Astrocyte (in vitro differentiated cells and primary cell): Measurements from ENCODE around the gene NRAP. TPM values are rescaled to one million over a fixed set of nuclear protein-coding genes. Genes with fewer than 3 reads are reported as not detected.

ENCODE experiments used
- DNase-seq: peaks from one replicate; pipeline ENCODE4 v3.0.0-alpha.2; 2010; ENCODE audit warnings: low read depth
- FAIRE-seq: peaks from 2 replicates; lab custom pipeline; 2011; peaks lifted over from hg19 to GRCh38; lab: Jason Lieb, UNC
- H2AFZ ChIP-seq: 2 replicates; pipeline ENCODE4 v1.6.0; 2012; ENCODE audit warnings: low read depth, low read length, inconsistent platforms
- H3K27ac ChIP-seq: 2 replicates; pipeline ENCODE4 v1.5.1; 2011; ENCODE audit warnings: low read depth, low read length, inconsistent platforms
- H3K27me3 ChIP-seq: 2 replicates; pipeline ENCODE4 v1.6.0; 2011; ENCODE audit warnings: low read length, inconsistent platforms; ENCODE audit not compliant: insufficient read depth
- H3K36me3 ChIP-seq: 2 replicates; pipeline ENCODE4 v1.5.1; 2011; ENCODE audit warnings: low read length, inconsistent platforms; ENCODE audit not compliant: insufficient read depth
- H3K4me1 ChIP-seq: 2 replicates; pipeline ENCODE4 v1.5.1; 2011; ENCODE audit warnings: low read length, inconsistent platforms; ENCODE audit not compliant: insufficient read depth
- H3K4me2 ChIP-seq: 2 replicates; pipeline ENCODE4 v1.6.0; 2012; ENCODE audit warnings: low read length, inconsistent platforms
- H3K4me3 ChIP-seq: 2 replicates; pipeline ENCODE4 v1.5.1; 2011; ENCODE audit warnings: low read depth, mild to moderate bottlenecking, low read length, inconsistent platforms; ENCODE audit not compliant: insufficient read depth
- H3K79me2 ChIP-seq: 2 replicates; pipeline ENCODE4 v1.6.0; 2012; ENCODE audit warnings: mild to moderate bottlenecking, low read length, inconsistent platforms; ENCODE audit not compliant: insufficient read depth
- H3K9ac ChIP-seq: 2 replicates; pipeline ENCODE4 v1.6.0; 2012; ENCODE audit warnings: mild to moderate bottlenecking, low read length, inconsistent platforms
- H3K9me3 ChIP-seq: 2 replicates; pipeline ENCODE4 v1.5.1; 2012; ENCODE audit warnings: low read depth, mild to moderate bottlenecking, low read length, inconsistent platforms; ENCODE audit not compliant: insufficient read depth
- H4K20me1 ChIP-seq: 2 replicates; pipeline ENCODE4 v1.6.0; 2012; ENCODE audit warnings: low read length, inconsistent platforms; ENCODE audit not compliant: insufficient read depth
- H3K27ac Mint-ChIP-seq: one replicate; pipeline ENCODE4 v1.8.0; 2021; ENCODE audit warnings: mild to moderate bottlenecking, mixed read lengths; ENCODE audit not compliant: unreplicated experiment
- H3K27me3 Mint-ChIP-seq: one replicate; pipeline ENCODE4 v1.8.0; 2021; ENCODE audit warnings: low read depth, mixed read lengths; ENCODE audit not compliant: unreplicated experiment
- H3K36me3 Mint-ChIP-seq: one replicate; pipeline ENCODE4 v1.8.0; 2021; ENCODE audit warnings: low read depth, mixed read lengths; ENCODE audit not compliant: unreplicated experiment
- H3K4me1 Mint-ChIP-seq: one replicate; pipeline ENCODE4 v1.8.0; 2021; ENCODE audit warnings: low read depth, mixed read lengths; ENCODE audit not compliant: unreplicated experiment
- H3K4me3 Mint-ChIP-seq: one replicate; pipeline ENCODE4 v1.8.0; 2021; ENCODE audit warnings: mild to moderate bottlenecking, moderate library complexity, mixed read lengths; ENCODE audit not compliant: unreplicated experiment
- H3K9me3 Mint-ChIP-seq: one replicate; pipeline ENCODE4 v1.8.0; 2021; ENCODE audit warnings: mild to moderate bottlenecking, mixed read lengths; ENCODE audit not compliant: unreplicated experiment
- EZH2 ChIP-seq: IDR thresholded peaks from 2 replicates; pipeline ENCODE4 v1.6.1; 2012; ENCODE audit warnings: mild to moderate bottlenecking, low read length, inconsistent platforms; ENCODE audit not compliant: insufficient read depth
- total RNA-seq: library from RNA; stranded (reverse); gene quantifications from 2 replicates; pipeline ENCODE4 v1.2.1, GENCODE V29; 2021
- TF ChIP-seq, protein P1 (sequence below): IDR thresholded peaks from 2 replicates; pipeline ENCODE4 v1.5.1; 2011; ENCODE audit warnings: low read depth, mild to moderate bottlenecking, inconsistent platforms, low read length, moderate library complexity; ENCODE audit not compliant: insufficient read depth

NRAP gene
- total RNA-seq, 1 donor from 2014 or later, result not detected

DNA sequence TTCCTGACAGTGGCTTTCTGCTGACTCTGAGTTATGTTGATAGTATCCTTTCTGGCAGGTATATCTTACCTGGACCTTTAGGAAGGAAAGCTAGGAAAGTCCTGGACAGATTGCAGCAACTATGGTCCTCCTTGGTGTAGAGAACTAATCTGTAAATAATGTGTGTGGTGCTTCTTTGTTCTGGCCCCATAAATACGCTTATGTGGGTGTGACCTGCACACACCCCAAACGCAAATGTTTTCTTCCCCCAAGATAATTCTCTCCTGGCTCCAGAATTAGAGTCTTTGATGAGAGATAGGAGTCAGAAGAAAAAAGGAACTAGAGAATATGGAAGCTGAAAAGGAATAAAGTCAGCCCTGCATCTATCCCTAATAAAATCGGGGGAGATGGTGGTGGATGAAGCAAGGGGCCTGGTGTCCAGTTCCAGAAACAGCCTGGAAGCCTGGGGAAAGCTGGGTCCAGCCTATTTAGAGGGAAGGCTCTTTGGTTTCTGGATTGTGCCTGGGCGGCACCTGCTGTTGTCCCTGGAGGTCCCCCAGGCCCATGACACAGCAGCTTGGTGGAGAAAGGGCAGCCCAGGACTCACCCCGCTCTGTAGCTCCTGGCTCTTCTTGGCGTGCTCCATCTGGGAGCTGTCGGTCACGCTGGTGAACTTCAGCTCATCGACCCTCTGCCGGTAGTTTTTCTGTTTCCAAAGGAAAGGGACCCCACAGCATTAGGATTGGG, 38.2 kb downstream of the NRAP start:
- no peak overlapping the region for H3K9ac ChIP-seq
- H3K36me3 Mint-ChIP-seq, result peaks cover 2% of the 10 kb centered on the region
- no peak overlapping the region for H3K4me3 ChIP-seq
- H3K4me2 ChIP-seq, result no peak overlapping the region
- no peak overlapping the region for H3K27ac ChIP-seq
- H3K79me2 ChIP-seq, result no peaks in the 10 kb centered on the region
- no peaks in the 10 kb centered on the region for H3K4me1 ChIP-seq
- H3K4me3 Mint-ChIP-seq, result no peak overlapping the region
- DNase-seq (no peak), FAIRE-seq (no peak)
- no peak overlapping the region for H3K27ac Mint-ChIP-seq
- peaks cover 5% of the 10 kb centered on the region for H3K4me1 Mint-ChIP-seq
- peaks cover 26% of the 10 kb centered on the region for H3K27me3 ChIP-seq
- no peak for TF ChIP-seq EZH2
- TF ChIP-seq, protein P1, sequence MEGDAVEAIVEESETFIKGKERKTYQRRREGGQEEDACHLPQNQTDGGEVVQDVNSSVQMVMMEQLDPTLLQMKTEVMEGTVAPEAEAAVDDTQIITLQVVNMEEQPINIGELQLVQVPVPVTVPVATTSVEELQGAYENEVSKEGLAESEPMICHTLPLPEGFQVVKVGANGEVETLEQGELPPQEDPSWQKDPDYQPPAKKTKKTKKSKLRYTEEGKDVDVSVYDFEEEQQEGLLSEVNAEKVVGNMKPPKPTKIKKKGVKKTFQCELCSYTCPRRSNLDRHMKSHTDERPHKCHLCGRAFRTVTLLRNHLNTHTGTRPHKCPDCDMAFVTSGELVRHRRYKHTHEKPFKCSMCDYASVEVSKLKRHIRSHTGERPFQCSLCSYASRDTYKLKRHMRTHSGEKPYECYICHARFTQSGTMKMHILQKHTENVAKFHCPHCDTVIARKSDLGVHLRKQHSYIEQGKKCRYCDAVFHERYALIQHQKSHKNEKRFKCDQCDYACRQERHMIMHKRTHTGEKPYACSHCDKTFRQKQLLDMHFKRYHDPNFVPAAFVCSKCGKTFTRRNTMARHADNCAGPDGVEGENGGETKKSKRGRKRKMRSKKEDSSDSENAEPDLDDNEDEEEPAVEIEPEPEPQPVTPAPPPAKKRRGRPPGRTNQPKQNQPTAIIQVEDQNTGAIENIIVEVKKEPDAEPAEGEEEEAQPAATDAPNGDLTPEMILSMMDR, result no peak
- H4K20me1 ChIP-seq, result no peaks in the 10 kb centered on the region
- H3K27me3 Mint-ChIP-seq, result peaks cover 44% of the 10 kb centered on the region
- H3K9me3 ChIP-seq, result no peaks in the 10 kb centered on the region
- peaks cover 3% of the 10 kb centered on the region for H3K9me3 Mint-ChIP-seq
- no peak overlapping the region for H2AFZ ChIP-seq
- no peaks in the 10 kb centered on the region for H3K36me3 ChIP-seq

DNA sequence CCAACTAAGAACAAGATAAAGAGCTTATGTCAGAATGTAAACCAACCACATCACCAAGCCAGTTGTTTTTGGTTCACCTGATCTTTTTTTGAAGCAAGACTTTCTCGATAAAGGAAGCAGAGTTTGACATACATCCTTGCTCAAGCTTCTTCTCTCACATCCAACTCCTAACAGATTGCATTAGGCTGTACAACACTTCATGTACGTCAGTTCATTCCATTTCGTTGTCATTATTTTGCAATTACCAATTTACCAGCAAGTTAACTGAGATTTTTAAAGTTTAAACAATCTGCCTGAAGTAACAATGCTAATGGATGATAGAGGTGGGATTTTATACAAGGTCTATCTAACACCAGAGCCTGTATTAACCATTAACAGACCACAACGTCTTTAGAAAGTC, 41.0 kb downstream of the NRAP start:
- H3K27ac Mint-ChIP-seq, result no peak overlapping the region
- no peak for DNase-seq
- H3K9ac ChIP-seq, result no peak overlapping the region
- no peaks in the 10 kb centered on the region for H3K4me1 ChIP-seq
- H3K9me3 ChIP-seq, result no peaks in the 10 kb centered on the region
- no peak overlapping the region for H3K4me2 ChIP-seq
- TF ChIP-seq, protein P1, result no peak
- TF ChIP-seq EZH2, result no peak
- FAIRE-seq, result no peak
- no peaks in the 10 kb centered on the region for H3K79me2 ChIP-seq
- no peak overlapping the region for H3K4me3 Mint-ChIP-seq
- peaks cover 5% of the 10 kb centered on the region for H3K4me1 Mint-ChIP-seq
- H2AFZ ChIP-seq, result no peak overlapping the region
- H3K4me3 ChIP-seq, result no peak overlapping the region
- H4K20me1 ChIP-seq, result no peaks in the 10 kb centered on the region
- H3K27ac ChIP-seq, result no peak overlapping the region
- peaks cover 58% of the 10 kb centered on the region for H3K27me3 Mint-ChIP-seq
- H3K36me3 Mint-ChIP-seq, result peaks cover 2% of the 10 kb centered on the region
- H3K27me3 ChIP-seq, result peaks cover 32% of the 10 kb centered on the region
- no peaks in the 10 kb centered on the region for H3K36me3 ChIP-seq
- H3K9me3 Mint-ChIP-seq, result peaks cover 2% of the 10 kb centered on the region

DNA sequence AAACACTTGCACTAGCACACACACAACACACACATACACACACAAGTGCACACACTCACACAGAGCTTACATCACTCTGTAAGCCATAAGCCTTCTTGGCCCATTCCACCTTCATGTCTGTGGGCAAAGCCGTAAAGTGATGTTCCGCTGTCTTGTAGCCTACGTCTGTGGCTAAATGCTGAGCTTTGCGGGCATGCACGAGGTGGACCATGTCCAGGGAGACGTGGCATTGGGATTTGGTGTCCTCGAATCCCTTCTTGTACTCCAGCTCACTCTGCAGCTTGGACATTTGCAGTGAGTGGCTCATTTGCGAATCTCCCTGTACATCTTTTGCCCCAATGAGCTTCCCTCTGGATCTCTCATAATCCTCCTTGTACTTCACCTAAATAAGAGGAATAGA, 42.0 kb downstream of the NRAP start:
- FAIRE-seq, result no peak
- no peaks in the 10 kb centered on the region for H3K4me1 ChIP-seq
- H3K9me3 Mint-ChIP-seq, result no peaks in the 10 kb centered on the region
- peaks cover 69% of the 10 kb centered on the region for H3K27me3 Mint-ChIP-seq
- H3K27ac ChIP-seq, result no peak overlapping the region
- peaks cover 30% of the 10 kb centered on the region for H3K27me3 ChIP-seq
- H3K4me2 ChIP-seq, result no peak overlapping the region
- H3K36me3 ChIP-seq, result no peaks in the 10 kb centered on the region
- peaks cover 2% of the 10 kb centered on the region for H3K36me3 Mint-ChIP-seq
- H3K27ac Mint-ChIP-seq, result no peak overlapping the region
- DNase-seq, result no peak
- no peak overlapping the region for H3K4me3 ChIP-seq
- TF ChIP-seq, protein P1, result no peak
- no peak for TF ChIP-seq EZH2
- no peaks in the 10 kb centered on the region for H3K4me1 Mint-ChIP-seq
- no peak overlapping the region for H2AFZ ChIP-seq
- no peaks in the 10 kb centered on the region for H3K9me3 ChIP-seq
- no peak overlapping the region for H3K9ac ChIP-seq
- H4K20me1 ChIP-seq, result no peaks in the 10 kb centered on the region
- H3K4me3 Mint-ChIP-seq, result no peak overlapping the region
- no peaks in the 10 kb centered on the region for H3K79me2 ChIP-seq
